Upper lobe of left lung (tissue), 6 donors: ENCODE data around the gene SLC26A11. TPM values are rescaled to one million over a fixed set of nuclear protein-coding genes. Genes with fewer than 3 reads are reported as not detected.
A peak's percentile ranks its signal among the peaks of the same experiment; 100 is the strongest.
"Not testable (repeated sequence)": the region's sequence is repeated elsewhere in the genome, so short reads cannot be mapped to it uniquely, and the experiment has no call there.

Source experiments
- ATAC-seq, 2 donors: fragments of 200-7000 bp; cut with Tn5 transposase; one replicate each; pipeline ENCODE4 v1.9.1; 2022; ENCODE audit warnings: mild to moderate bottlenecking in 2 of 2, moderate library complexity in 2 of 2; ENCODE audit not compliant: low FRiP score in 2 of 2
- DNase-seq, 2 donors: peaks; one replicate each; pipeline ENCODE4 v3.0.0-alpha.2; 2019 to 2020
- H3K27ac ChIP-seq, 4 donors: fragments of 200-600 bp; sonication (generic); one replicate each; pipeline ENCODE4 v1.5.1; 2016 to 2019
- H3K27me3 ChIP-seq, 4 donors: fragments of 200-600 bp; sonication (generic); one replicate each; pipeline ENCODE4 v1.5.1; 2017 to 2019
- H3K36me3 ChIP-seq, 4 donors: fragments of 200-600 bp; sonication (generic); one replicate each; pipeline ENCODE4 v1.5.1; 2016 to 2019
- H3K4me1 ChIP-seq, 4 donors: fragments of 200-600 bp; sonication (generic); one replicate each; pipeline ENCODE4 v1.5.1; 2018 to 2019
- H3K4me3 ChIP-seq, 4 donors: fragments of 200-600 bp; sonication (generic); one replicate each; pipeline ENCODE4 v1.5.1; 2017 to 2019; ENCODE audit warnings: mild to moderate bottlenecking in 2 of 4, moderate library complexity in 1 of 4
- H3K9me3 ChIP-seq, 4 donors: fragments of 200-600 bp; sonication (generic); one replicate each; pipeline ENCODE4 v1.5.1; 2018 to 2019
- EP300 ChIP-seq, 4 donors: sonication (generic); formaldehyde crosslinking; IDR thresholded peaks; one replicate each; pipeline ENCODE4 v1.5.1; 2017; ENCODE audit warnings: antibody characterized with exemption in 4 of 4, control low read depth in 2 of 4
- POLR2A ChIP-seq, 4 donors: fragments of 450-650 bp; IDR thresholded peaks; one replicate each; pipeline ENCODE4 v1.5.1; 2016 to 2017; ENCODE audit warnings: antibody characterized with exemption in 4 of 4, mild to moderate bottlenecking in 2 of 4
- POLR2AphosphoS5 ChIP-seq, 2 donors: sonication (generic); formaldehyde crosslinking; IDR thresholded peaks; one replicate each; pipeline ENCODE4 v1.5.1; 2017; ENCODE audit warnings: antibody characterized with exemption in 2 of 2
- WGBS, 2 donors: methylation state at CpG; one replicate each; pipeline ENCODE4 v1.1.5; 2017 to 2018; 5-methylcytosine and 5-hydroxymethylcytosine counted together
- total RNA-seq, 6 donors: library from RNA; depleted of rRNA in 4 of 6; stranded (reverse); fragments of >200 nt in 4 of 6; gene quantifications; one replicate each; pipeline versions ENCODE4 v1.1.0 to v1.2.1, GENCODE V29; 2016 to 2021
- TF ChIP-seq, protein P1 (sequence below), 6 experiments: fragments of 450-650 bp in 4 of 6; fragments of 200-600 bp in 2 of 6; sonication (generic) in 2 of 6; IDR thresholded peaks; one replicate each; pipeline ENCODE4 v1.5.1; 2016 to 2019; ENCODE audit warnings: antibody characterized with exemption in 6 of 6
- donor health status: DM: no; HTN: no; CAD: no; lungs with moderate emphysema.
- donor health status: DM: no; HTN: yes; CAD: no; lungs with severe emphysema.

SLC26A11 gene
- total RNA-seq, 6 donors from 2014 or later = 14.8 to 162 (median 43.1) TPM

DNA sequence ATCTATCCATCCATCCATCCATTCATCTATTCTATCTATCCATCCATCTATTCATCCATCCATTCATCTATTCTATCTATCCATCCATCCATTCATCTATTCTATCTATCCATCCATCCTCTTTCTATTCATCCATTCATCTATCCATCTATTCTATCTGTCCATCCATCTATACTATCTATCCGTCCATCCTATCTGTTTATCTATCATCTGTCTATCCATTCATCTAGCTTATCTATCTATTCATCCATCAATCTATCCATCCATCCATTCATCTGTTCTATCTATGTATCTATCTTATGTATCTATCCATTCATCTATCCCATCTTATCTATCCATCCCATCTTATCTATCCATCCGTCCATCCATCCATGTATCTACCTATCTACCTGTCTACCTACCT is 49.2 kb downstream of the SLC26A11 start:
- peaks cover 0 to 60% (median 32%) of the 10 kb centered on the region in 4 donors for H3K36me3 ChIP-seq
- peak overlapping the region in 1 of 4 donors; percentile 35 for H3K27ac ChIP-seq
- no peaks in the 10 kb centered on the region for H3K9me3 ChIP-seq
- no peak for DNase-seq
- no peak overlapping the region for H3K4me3 ChIP-seq
- no peak for ATAC-seq
- H3K4me1 ChIP-seq = peaks cover 20 to 46% (median 26%) of the 10 kb centered on the region in 4 donors
- TF ChIP-seq POLR2A (IDR thresholded peaks at IDR 0.05) (no peak), EP300 (IDR thresholded peaks at IDR 0.05) (no peak)
- no peaks in the 10 kb centered on the region for H3K27me3 ChIP-seq
- WGBS, 2 donors = 43 to 92% methylated on average over 2 of the region's 2 CpGs

DNA sequence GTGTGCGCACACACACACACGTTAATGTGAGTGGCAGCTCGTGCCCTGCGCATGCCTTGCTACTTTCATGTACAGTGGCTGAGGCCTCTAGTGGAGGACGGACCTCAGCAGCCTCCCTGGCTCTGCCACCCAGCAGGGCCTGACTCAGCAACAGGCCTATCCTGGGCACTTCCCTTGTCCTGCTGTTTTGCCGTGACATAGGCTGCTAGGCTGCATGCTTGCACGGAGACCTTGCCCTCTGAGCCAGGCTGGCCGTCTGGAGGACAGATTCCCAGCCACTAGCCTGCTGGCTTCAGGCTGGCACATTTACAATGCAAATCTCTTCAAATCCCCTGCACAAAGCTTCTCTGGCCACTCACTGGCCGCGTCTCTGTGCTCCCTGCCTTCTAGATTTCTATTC is 49.9 kb downstream of the SLC26A11 start:
- Histone ChIP-seq H3K36me3 (peaks cover 0 to 58% (median 32%) of the 10 kb centered on the region in 4 donors), H3K9me3 (no peaks in the 10 kb centered on the region), H3K4me3 (no peak overlapping the region), H3K27me3 (no peaks in the 10 kb centered on the region), H3K27ac (peak overlapping the region in 1 of 4 donors; percentile 35), H3K4me1 (peaks cover 13 to 39% (median 20%) of the 10 kb centered on the region in 4 donors)
- no peak for DNase-seq
- no peak for ATAC-seq
- 82 to 88% methylated on average over 10 of the region's 10 CpGs for WGBS, 2 donors
- no peak for TF ChIP-seq POLR2A (IDR thresholded peaks at IDR 0.05)
- no peak for TF ChIP-seq POLR2AphosphoS5 (IDR thresholded peaks at IDR 0.05)
- no peak for TF ChIP-seq EP300 (IDR thresholded peaks at IDR 0.05)
- TF ChIP-seq, protein P1, sequence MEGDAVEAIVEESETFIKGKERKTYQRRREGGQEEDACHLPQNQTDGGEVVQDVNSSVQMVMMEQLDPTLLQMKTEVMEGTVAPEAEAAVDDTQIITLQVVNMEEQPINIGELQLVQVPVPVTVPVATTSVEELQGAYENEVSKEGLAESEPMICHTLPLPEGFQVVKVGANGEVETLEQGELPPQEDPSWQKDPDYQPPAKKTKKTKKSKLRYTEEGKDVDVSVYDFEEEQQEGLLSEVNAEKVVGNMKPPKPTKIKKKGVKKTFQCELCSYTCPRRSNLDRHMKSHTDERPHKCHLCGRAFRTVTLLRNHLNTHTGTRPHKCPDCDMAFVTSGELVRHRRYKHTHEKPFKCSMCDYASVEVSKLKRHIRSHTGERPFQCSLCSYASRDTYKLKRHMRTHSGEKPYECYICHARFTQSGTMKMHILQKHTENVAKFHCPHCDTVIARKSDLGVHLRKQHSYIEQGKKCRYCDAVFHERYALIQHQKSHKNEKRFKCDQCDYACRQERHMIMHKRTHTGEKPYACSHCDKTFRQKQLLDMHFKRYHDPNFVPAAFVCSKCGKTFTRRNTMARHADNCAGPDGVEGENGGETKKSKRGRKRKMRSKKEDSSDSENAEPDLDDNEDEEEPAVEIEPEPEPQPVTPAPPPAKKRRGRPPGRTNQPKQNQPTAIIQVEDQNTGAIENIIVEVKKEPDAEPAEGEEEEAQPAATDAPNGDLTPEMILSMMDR (IDR thresholded peaks at IDR 0.05) = no peak

DNA sequence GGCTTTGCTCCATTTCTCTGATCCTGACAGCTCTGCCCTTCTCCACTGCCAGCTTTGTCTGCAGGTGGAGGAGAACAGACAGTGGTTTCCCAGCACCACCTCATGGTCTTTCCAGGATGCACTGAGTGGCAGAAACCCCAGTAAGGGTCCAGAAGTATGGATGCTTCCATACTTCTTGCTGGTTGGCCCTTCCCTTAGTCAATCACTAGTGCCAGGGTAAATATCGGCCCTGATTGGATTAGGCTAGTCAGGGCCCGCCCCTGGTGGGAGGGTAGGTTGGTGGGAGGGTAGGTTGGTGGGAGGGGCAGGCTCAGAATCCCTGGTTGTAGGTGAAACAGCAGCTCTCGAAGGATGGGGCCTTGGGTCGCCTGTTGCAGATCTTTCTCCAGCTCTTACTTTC is 50.6 kb downstream of the SLC26A11 start:
- DNase-seq = no peak
- Histone ChIP-seq H3K4me3 (no peak overlapping the region), H3K36me3 (peaks cover 0 to 58% (median 32%) of the 10 kb centered on the region in 4 donors), H3K27me3 (no peaks in the 10 kb centered on the region), H3K4me1 (peaks cover 6 to 31% (median 12%) of the 10 kb centered on the region in 4 donors), H3K9me3 (no peaks in the 10 kb centered on the region), H3K27ac (peak overlapping the region in 1 of 4 donors; percentile 2)
- WGBS, 2 donors = 74 to 90% methylated on average over 4 of the region's 4 CpGs
- peak in 1 of 2 donors; percentile 60 for ATAC-seq
- TF ChIP-seq POLR2AphosphoS5 (IDR thresholded peaks at IDR 0.05) = no peak
- TF ChIP-seq EP300 (IDR thresholded peaks at IDR 0.05) = no peak
- TF ChIP-seq, protein P1 (IDR thresholded peaks at IDR 0.05) = no peak
- no peak for TF ChIP-seq POLR2A (IDR thresholded peaks at IDR 0.05)

DNA sequence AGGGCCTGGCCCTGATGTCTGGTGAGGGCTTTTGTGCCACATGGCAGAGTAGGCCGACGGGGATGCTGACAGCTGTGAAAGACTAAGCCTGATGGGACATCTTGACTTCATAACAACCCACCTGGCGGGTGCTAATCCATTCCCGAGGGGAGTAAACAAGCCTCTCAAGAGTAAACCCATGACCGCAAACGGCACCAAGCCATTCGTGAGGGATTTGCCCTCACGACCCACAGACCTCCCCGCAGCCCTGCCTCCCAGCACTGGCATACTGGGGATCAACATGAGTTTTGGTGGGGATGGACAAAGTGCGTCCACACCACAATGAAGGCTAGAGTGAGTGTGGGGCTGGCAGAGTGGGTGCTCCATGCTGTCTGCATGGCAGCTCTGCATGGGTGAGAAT is 52.1 kb downstream of the SLC26A11 start:
- Histone ChIP-seq H3K4me1 (peaks cover 4 to 31% (median 10%) of the 10 kb centered on the region in 4 donors), H3K4me3 (no peak overlapping the region), H3K27me3 (no peaks in the 10 kb centered on the region), H3K36me3 (peaks cover 0 to 61% (median 25%) of the 10 kb centered on the region in 4 donors), H3K27ac (no peak overlapping the region), H3K9me3 (no peaks in the 10 kb centered on the region)
- no peak for DNase-seq
- TF ChIP-seq POLR2A (IDR thresholded peaks at IDR 0.05) = peak in 1 of 4 donors; percentile 8
- TF ChIP-seq EP300 (IDR thresholded peaks at IDR 0.05) = no peak
- 89% methylated on average over 8 to 10 of the region's 10 CpGs for WGBS, 2 donors
- ATAC-seq = no peak

DNA sequence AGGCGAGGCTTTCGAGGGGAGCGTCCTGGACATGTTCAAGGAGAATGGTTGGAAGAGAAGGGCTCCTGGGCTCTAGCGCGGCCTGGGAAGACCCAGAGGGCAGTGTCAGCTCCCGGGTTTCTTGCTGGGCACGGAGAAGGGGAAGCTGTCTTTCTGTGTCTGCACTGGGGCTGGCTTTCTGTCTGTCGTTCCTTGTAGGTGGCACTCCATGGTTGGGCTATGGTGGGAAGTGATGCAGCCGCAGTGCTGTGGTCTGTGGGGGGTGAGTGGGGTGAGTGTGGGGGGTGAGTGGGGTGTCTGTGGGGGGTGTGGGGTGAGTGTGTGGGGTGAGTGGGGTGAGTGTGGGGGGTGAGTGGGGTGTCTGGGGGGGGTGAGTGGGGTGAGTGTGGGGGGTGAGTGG is 54.1 kb downstream of the SLC26A11 start:
- WGBS, 2 donors = 83 to 90% methylated on average over 7 of the region's 9 CpGs
- H3K27ac ChIP-seq = peak overlapping the region in 1 of 4 donors; percentile 13
- ATAC-seq (no peak), DNase-seq (no peak)
- no peaks in the 10 kb centered on the region for H3K9me3 ChIP-seq
- no peak overlapping the region for H3K4me3 ChIP-seq
- H3K4me1 ChIP-seq = peaks cover 6 to 47% (median 19%) of the 10 kb centered on the region in 4 donors
- H3K27me3 ChIP-seq = no peaks in the 10 kb centered on the region
- TF ChIP-seq POLR2A (IDR thresholded peaks at IDR 0.05) (no peak), POLR2AphosphoS5 (IDR thresholded peaks at IDR 0.05) (no peak), EP300 (IDR thresholded peaks at IDR 0.05) (no peak)
- TF ChIP-seq, protein P1 (IDR thresholded peaks at IDR 0.05) = no peak
- H3K36me3 ChIP-seq = peaks cover 0 to 57% (median 32%) of the 10 kb centered on the region in 4 donors

DNA sequence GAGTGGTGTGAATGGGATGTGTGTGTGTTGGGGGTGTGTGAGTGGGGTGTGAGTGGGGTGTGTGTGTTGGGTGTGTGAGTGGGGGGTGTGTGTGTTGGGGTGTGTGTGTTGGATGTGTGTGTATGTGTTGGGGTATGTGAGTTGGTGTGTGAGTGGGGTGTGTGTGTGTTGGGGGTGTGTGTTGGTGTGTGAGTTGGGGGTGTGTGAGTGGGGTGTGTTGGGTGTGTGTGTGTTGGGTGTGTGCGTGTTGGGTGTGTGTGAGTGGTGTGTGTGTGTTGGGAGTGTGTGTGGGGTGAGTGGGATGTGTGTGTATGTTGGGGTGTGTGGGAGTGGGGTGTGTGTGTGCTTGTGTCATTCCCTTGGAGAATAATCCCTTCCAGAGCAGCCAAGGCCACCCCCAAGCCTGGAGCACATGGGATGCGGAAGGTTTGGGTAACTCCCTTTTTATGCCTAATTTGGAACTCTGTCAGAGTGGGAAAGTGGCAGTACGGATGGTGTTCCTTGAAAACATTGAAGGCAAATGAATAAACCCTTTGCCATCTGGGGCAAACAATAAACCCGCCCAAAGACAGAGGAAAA is 54.7 kb downstream of the SLC26A11 start:
- WGBS, 2 donors = 95 to 97% methylated on average over 4 of the region's 4 CpGs
- H3K27ac ChIP-seq = peak overlapping the region in 1 of 4 donors; percentile 18
- DNase-seq = no peak
- peak in 1 of 2 donors; percentile 36 for ATAC-seq
- H3K4me3 ChIP-seq = no peak overlapping the region
- H3K9me3 ChIP-seq = no peaks in the 10 kb centered on the region
- no peaks in the 10 kb centered on the region for H3K27me3 ChIP-seq
- H3K36me3 ChIP-seq = peaks cover 0 to 57% (median 28%) of the 10 kb centered on the region in 4 donors
- H3K4me1 ChIP-seq = peaks cover 7 to 52% (median 24%) of the 10 kb centered on the region in 4 donors
- TF ChIP-seq POLR2A (IDR thresholded peaks at IDR 0.05) (no peak), EP300 (IDR thresholded peaks at IDR 0.05) (no peak), POLR2AphosphoS5 (IDR thresholded peaks at IDR 0.05) (no peak)
- TF ChIP-seq, protein P1 (IDR thresholded peaks at IDR 0.05) = no peak

DNA sequence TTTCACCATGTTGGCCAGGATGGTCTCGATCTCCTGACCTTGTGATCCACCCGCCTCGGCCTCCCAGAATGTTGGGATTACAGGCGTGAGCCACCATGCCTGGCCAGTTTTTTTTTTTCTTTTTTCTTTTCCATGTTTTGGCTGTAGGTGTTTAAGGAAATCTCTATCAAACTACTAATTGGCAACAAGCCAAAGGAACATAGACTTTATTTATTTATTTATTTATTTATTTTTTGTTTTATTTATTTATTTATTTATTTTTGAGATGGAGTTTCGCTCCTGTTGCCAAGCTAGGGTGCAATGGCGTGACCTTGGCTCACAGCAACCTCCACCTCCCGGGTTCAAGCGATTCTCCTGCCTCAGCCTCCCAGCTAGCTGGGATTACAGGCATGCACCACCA is 55.6 kb downstream of the SLC26A11 start:
- Histone ChIP-seq H3K27ac (peak overlapping the region in 1 of 4 donors; percentile 69), H3K36me3 (peaks cover 3 to 61% (median 26%) of the 10 kb centered on the region in 4 donors), H3K4me1 (peaks cover 7 to 55% (median 26%) of the 10 kb centered on the region in 4 donors)
- H3K27me3 ChIP-seq, H3K4me3 ChIP-seq, H3K9me3 ChIP-seq, DNase-seq, ATAC-seq: not testable (repeated sequence)
- WGBS, 2 donors = 97 to 99% methylated on average over 8 of the region's 8 CpGs
